Measurements from ENCODE around the gene MYO7B.

The MYO7B gene

DNA sequence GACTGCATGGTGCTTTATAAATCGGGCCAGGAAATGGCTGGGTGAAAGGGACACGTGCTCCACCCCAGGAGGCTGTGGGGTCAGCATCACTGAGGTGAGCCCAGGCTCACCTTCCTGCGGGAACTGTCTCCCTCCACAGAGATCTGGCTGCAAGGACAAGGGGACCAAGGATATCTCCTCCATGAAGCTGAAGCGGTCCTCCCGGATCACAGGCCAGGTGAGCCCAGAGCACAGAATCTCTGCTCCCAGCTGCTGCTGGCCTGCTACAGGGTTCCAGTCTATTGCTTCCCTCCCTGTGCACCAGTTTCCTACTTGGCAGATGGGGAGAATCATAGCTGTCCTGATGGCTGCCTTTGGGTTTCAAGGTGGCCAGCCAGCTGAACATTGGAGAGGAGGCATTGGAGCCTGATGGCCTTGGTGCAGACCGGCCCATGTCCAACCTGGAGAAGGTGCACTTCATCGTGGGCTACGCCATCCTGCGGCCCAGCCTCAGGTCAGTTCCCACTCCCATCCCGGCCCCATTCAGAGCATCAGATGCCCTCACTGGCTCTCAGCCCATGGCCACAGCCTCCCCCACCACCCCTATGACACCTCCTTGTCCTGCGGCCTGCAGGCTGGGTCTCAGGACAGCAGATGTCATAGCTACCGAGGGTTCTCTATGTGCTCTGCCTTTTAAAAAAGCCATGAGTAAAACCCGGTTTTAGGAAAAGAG is 76.8 kb downstream of the MYO7B start:
- DNase-seq: no peak

- no peak for DNase-seq
Observed at GRCh38 chr2:127614246-127614645, 78.8 kb downstream of the MYO7B start.

DNA sequence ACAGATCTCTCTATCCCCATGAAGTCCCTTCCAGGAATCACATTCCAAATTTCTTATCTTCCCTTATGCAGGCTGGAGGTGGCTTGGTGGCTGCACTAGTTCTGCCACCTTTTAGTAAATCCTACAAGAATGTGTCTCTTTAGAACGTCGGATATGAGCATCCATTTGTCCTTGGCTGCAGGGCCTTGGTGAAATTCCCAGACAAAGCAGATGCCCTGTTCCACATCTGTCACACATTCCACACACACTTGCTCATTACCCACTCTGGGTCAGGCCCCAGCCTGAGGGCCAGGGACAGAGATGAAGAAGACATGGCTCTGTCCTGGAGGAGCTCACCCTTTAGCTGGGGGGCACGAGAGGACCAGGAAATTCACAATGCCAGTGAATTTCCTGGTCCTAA is 79.2 kb downstream of the MYO7B start:
- no peak for DNase-seq

DNA sequence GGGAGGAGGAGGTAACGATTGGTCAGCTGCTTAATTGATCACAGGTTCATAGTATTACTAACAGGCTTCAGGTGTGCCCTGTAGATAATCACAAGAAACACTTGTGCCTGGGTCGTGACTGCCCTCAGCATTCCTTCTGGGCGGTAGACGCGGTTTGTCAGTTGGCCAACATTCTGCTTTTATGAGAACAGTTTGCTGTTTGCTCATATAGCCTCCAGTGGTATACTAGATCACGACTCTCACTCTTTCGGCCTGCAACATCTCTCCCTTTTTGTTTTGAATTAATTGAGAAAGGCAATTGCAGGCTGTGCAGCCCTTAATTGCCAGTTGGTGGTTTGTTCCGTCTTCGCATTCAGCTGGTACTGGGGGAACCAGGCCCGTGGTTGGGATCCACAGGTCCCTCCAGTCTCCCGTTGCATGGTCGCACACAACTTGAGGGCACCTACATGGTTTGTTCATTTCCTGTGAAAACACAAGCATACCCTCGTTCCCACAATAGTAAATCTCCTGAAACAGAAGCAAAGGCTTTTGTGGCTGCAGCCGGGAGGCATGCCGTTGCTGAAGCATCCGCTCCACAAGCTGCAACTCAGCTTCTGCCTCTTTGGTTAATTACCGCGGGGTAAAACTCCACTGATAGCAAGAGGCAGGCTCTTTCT is 80.2 kb downstream of the MYO7B start:
- DNase-seq: no peak

DNA sequence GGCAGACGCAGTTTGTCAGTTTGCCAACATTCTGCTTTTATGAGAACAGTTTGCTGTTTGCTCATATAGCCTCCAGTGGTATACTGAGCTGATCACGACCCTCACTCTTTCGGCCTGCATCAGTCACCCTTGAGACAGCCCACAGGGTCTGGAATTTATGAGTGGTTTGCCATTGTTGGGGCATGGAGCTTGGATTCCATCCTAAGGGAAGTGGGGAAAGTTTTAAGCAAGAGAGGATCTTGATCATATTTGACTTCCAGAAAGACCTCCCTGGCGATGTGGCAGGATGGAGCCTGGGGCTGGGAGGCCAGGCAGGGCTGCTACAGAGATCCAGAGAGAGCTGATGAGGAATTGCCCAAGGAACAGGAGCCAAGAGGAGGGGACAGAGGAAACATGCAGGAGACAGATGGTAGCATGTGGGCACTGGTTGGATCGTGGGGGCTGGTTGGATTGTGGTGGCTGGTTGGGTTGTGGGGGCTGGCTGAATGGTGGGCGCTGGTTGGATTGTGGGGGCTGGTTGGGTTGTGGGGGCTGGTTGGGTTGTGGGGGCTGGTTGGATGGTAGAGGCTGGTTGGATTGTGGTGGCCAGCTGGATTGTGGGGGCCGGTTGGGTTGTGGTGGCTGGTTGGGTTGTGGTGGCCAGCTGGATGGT is 83.2 kb downstream of the MYO7B start:
- no peak for DNase-seq

DNA sequence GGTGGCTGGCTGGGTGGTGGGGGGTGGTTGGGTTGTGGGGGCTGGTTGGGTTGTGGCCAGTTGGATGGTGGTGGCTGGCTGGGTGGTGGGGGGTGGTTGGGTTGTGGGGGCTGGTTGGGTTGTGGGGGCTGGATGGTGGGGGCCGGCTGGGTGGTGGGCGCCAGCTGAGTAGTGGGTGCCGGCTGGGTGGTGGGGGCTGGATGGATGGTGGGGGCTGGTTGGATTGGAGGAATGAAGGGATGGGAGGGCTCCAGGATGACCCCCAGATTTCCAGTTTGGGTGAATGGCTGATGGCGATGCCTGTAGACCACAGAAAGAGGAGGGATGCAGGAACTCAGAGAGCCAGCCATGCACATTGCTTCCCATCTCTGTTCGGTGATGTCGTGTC is 83.7 kb downstream of the MYO7B start:
- no peak for DNase-seq

- no peak for DNase-seq
Observed at GRCh38 chr2:127619877-127620705, 84.6 kb downstream of the MYO7B start.

- DNase-seq: no peak
Observed at GRCh38 chr2:127620866-127621265, 85.4 kb downstream of the MYO7B start.

DNA sequence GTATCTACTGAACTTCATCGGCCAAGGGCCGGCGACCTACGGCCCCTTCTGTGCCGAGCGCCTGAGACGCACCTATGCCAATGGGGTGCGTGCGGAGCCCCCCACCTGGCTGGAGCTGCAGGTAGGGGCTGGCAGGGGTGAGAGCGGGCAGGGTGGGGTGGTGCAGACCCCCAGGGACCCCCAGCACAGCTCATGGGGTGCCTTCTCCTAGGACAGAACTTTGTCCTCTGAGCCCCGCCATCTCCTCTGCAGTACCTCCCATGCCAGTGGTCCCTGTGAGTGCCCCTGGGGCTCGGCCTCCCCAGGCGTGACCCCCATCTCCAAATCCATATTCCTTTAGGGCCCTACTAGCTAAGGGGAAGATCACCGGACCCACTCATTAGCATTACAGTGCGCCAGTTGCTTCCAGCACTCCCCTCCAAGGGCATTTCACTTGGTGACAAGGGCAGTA is 86.5 kb downstream of the MYO7B start:
- no peak for DNase-seq

GRCh38 chr2:127622561-127623387 is 87.3 kb downstream of the MYO7B start:
- DNase-seq: no peak

DNA sequence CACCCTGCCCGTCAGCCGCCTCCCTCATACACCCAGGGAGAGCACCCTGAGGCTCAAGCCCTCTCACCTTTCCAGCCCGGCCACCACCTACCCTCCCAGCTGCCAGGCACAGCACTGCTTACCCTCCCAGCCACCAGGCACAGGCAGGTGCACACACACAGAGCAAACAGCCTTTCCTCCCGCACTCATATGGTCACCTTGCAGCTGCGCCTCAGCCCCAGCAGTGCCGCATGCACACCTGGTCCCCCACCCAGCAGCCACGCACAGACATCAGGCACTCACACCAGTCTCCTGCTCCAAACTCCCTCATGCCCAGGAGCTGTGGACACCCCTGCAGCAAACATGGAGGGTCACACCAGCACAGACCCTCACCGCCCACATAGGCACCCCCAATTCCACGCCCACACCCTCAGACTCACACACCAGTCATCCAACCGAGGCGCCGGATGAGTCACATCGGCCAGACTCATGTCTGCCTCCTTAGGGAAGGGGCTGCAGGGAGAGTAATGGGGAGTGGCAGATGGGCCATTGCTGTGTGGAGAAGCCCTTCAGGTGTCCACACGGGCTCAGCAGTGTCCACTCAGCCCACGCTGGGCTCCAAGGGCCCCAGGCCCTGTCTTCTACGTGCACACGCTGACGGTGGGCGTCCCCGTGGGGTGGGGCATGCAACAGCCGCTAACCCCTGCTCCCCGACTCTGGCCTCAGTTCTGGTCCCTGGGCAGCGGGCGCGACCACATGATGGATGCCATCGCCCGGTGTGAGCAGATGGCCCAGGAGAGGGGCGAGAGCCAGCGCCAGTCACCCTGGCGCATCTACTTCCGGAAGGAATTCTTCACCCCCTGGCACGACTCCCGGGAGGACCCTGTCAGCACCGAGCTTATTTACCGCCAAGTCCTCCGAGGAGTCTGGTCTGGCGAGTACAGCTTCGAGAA is 88.2 kb downstream of the MYO7B start:
- no peak for DNase-seq

DNA sequence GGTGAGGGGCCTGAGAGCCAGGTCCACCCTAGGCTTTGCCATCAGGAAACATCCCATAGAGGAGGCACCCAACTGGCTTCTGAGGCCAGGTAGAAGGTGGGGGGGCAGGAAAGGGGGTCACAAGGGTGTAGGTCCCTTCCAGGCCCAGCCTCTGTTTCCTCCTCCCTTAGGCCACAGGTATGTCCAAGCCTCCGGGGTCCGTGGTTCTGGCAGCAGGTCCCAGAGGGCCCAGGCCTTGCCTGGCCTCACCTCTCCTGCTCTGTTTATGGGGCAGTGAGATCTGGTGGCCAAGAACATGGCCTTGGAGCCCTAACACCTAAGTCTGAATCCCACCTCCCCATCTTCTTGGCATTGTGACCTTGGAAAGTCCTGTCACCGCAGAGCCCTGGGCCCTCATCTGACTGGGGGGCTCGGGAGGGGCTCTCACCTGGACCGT is 88.9 kb downstream of the MYO7B start:
- DNase-seq: no peak

DNA sequence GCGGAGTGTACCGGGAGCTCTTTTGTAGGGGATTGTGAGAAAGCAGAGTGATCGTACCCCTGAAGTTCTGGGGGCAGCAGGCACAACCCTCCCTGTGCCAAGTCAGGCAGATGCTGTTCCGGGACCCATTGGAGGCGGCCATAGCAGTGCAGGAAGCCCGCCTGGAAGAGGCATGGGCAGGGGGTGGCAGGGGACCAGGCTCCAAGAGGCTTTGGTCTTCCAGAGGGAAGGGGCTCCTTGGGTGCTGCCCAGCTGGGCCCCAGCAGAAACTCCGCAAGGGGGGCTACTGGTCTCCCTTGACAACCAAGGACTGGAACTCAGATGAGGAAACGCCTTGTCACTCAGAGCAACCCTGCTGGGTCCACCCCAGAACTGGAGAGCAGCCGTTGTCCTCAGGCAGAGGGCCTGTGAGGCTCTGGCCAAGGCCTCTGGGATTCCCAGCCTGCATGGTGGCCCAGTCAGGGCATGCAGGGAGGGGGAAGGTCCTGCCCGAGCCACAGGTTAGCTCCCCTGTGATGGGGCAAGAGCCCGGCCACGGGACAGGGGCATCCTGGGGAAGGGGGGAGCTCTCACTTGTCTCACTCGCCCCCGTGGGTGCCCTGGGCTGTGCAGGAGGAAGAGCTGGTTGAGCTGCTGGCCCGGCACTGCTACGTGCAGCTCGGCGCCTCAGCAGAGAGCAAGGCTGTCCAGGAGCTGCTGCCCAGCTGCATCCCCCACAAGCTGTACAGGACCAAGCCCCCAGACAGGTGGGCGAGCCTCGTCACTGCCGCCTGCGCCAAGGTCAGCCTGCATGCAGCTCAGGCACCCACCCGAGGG is 89.5 kb downstream of the MYO7B start:
- DNase-seq: no peak

GRCh38 chr2:127625572-127625951 is 90.1 kb downstream of the MYO7B start:
- DNase-seq: no peak

- no peak for DNase-seq
Observed at GRCh38 chr2:127626175-127626574, 90.7 kb downstream of the MYO7B start.

- DNase-seq: no peak
Observed at GRCh38 chr2:127626917-127627739, 91.6 kb downstream of the MYO7B start.

DNA sequence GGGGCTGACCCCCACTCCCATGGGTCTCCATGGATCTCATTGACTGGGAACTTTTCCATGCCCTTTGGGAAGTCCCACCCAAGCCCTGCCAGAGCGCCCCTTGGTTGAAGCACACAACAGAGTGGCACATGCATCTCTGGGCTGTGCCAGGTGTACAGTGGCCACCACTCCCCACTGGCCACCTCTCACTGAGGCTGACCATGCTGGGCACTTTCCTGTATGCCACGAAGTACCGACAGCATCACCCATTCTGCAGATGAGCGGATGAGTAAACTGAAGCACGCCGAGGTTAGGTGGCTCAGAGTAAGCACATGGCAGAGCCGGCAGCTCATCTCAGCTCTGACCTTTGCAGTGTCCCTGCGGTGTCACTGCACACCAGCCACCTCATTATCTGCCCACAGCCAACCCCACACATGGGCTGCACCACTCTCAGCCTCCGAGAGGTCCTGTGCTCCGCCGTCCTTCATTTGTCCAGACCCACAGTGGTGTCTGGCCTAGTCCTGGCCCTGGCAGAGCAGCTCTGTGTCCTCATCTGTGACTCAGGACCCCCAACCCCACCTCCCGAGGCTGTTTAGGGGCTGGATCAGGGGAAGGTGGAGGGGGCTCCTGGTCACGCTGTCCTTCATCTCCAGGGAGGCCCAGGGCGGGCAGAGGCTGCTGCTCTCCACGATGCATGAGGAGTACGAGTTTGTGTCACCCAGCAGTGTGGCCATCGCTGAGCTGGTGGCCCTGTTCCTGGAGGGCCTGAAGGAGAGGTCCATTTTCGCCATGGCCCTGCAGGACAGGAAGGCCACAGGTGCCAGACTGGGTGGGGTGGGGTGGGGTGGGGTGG is 92.5 kb downstream of the MYO7B start:
- no peak for DNase-seq
